Measurements from ENCODE around the gene AMPD3.

AMPD3 gene

GRCh38 chr11:10505278-10506007 is 50.4 kb downstream of the AMPD3 start:
- TF ChIP-seq CTCF (IDR thresholded peaks at IDR 0.05) = no peak

- no peak for TF ChIP-seq CTCF (IDR thresholded peaks at IDR 0.05)
Observed at GRCh38 chr11:10506008-10506370, 50.9 kb downstream of the AMPD3 start.

- no peak for TF ChIP-seq CTCF (IDR thresholded peaks at IDR 0.05)
Observed at GRCh38 chr11:10511181-10511621, 56.1 kb downstream of the AMPD3 start.

- peak; percentile 51 for TF ChIP-seq CTCF (IDR thresholded peaks at IDR 0.05)
Observed at GRCh38 chr11:10514202-10514601, 59.1 kb downstream of the AMPD3 start.

- no peak for TF ChIP-seq CTCF (IDR thresholded peaks at IDR 0.05)
Observed at GRCh38 chr11:10514709-10515108, 59.6 kb downstream of the AMPD3 start.

- TF ChIP-seq CTCF (IDR thresholded peaks at IDR 0.05) = no peak
Observed at GRCh38 chr11:10515418-10515817, 60.4 kb downstream of the AMPD3 start.

GRCh38 chr11:10518123-10518522 is 63.1 kb downstream of the AMPD3 start:
- TF ChIP-seq CTCF (IDR thresholded peaks at IDR 0.05) = no peak

- no peak for TF ChIP-seq CTCF (IDR thresholded peaks at IDR 0.05)
Observed at GRCh38 chr11:10518891-10519290, 63.8 kb downstream of the AMPD3 start.

All from LNCAP (cell line).